ENCODE measurements around the gene DNAJB11. TPM values are rescaled to one million over a fixed set of nuclear protein-coding genes. Genes with fewer than 3 reads are reported as not detected.

Gene DNAJB11
- total RNA-seq, 4 donors from 2014 or later: 22.9 to 42.1 (median 25.0) TPM

DNA sequence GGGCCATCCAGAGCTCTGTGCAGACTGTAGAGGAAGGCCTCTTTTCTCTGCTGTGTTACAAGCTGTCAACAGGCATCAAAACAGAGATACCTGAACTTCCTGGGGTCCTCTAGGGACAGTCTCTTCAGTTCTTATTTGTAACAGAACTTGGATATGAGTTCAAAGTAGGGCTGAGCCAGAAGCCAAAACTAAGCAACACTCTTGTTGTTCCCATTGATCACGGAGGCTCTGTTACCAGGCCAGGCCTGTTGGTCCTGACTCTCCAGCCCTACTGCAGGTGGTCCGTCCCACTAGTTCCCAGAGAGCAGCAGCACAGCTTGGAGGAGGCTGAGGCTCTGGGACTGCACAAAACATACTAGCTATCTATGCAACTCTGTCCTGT, 29.3 kb downstream of the DNAJB11 start:
- TF ChIP-seq, protein P1, sequence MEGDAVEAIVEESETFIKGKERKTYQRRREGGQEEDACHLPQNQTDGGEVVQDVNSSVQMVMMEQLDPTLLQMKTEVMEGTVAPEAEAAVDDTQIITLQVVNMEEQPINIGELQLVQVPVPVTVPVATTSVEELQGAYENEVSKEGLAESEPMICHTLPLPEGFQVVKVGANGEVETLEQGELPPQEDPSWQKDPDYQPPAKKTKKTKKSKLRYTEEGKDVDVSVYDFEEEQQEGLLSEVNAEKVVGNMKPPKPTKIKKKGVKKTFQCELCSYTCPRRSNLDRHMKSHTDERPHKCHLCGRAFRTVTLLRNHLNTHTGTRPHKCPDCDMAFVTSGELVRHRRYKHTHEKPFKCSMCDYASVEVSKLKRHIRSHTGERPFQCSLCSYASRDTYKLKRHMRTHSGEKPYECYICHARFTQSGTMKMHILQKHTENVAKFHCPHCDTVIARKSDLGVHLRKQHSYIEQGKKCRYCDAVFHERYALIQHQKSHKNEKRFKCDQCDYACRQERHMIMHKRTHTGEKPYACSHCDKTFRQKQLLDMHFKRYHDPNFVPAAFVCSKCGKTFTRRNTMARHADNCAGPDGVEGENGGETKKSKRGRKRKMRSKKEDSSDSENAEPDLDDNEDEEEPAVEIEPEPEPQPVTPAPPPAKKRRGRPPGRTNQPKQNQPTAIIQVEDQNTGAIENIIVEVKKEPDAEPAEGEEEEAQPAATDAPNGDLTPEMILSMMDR (IDR thresholded peaks at IDR 0.05): no peak
- TF ChIP-seq EP300 (IDR thresholded peaks at IDR 0.05) (no peak), POLR2A (IDR thresholded peaks at IDR 0.05; ENCODE audit: low read depth) (no peak)
- intact Hi-C loops (cut with DNase I): no loop called here
- 95% methylated on average over 2 of the region's 2 CpGs for WGBS
- H3K27me3 ChIP-seq: peaks cover 0 to 6% (median 0%) of the 10 kb centered on the region in 4 donors
- peaks cover 0 to 9% (median 0%) of the 10 kb centered on the region in 4 donors for H3K4me1 ChIP-seq
- DNase-seq (ENCODE audit: extremely low spot score): no peak
- H3K27ac ChIP-seq (replicated peaks in 1 of 4): no peak overlapping the region
- H3K4me3 ChIP-seq: no peak overlapping the region
- no peaks in the 10 kb centered on the region for H3K36me3 ChIP-seq
- H3K9me3 ChIP-seq: no peaks in the 10 kb centered on the region

DNA sequence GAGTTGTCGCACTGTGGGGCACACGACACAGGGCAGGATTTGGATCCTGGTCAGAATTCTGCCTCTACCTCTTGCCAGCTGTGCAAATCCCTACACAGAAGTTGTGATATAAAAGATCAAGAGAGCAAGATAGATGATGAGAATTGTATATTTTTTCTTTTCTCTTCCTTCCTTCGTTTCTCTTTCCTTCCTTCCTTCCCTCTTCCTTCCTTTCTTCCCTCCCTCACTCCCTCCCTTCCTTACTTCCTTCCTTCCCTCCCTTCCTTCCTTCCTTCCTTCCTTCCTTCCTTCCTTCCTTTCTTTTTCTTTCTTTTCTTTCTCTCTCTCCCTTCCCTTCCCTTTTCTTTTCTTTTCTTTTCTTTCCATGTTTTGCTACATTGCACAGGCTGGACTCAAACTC, 30.4 kb downstream of the DNAJB11 start:
- Histone ChIP-seq H3K36me3 (no peaks in the 10 kb centered on the region), H3K9me3 (no peaks in the 10 kb centered on the region), H3K4me3 (no peak overlapping the region), H3K27me3 (peaks cover 0 to 6% (median 0%) of the 10 kb centered on the region in 4 donors), H3K27ac (replicated peaks in 1 of 4) (no peak overlapping the region), H3K4me1 (peaks cover 0 to 9% (median 0%) of the 10 kb centered on the region in 4 donors)
- intact Hi-C loops (cut with DNase I): no loop called here
- WGBS: 65% methylated on average over 3 of the region's 3 CpGs
- TF ChIP-seq POLR2A (IDR thresholded peaks at IDR 0.05; ENCODE audit: low read depth): no peak
- TF ChIP-seq, protein P1 (IDR thresholded peaks at IDR 0.05): no peak
- no peak for DNase-seq (ENCODE audit: extremely low spot score)

DNA sequence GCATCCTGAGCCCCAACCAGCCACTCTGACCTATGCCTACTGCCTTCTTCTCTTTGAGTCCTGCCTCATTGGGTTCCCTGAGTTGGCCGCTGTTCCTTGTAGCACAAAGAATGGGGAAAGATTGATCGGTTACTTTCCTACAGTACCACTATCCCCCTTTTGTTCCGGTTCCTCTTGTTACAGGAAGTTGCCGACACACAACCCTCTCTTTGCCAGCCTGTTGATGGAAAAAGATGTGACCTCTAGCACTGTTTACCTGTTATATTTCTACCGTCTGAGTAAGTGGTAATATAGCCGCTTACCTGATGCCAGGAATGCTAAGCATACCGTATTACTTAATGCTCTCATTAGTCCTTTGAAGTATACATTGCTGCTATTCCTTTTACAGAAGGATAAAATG, 32.6 kb downstream of the DNAJB11 start:
- TF ChIP-seq POLR2A (IDR thresholded peaks at IDR 0.05; ENCODE audit: low read depth): no peak
- TF ChIP-seq EP300 (IDR thresholded peaks at IDR 0.05): no peak
- no peak for TF ChIP-seq POLR2AphosphoS5 (IDR thresholded peaks at IDR 0.05)
- TF ChIP-seq, protein P1 (IDR thresholded peaks at IDR 0.05): no peak
- DNase-seq (ENCODE audit: extremely low spot score): no peak

DNA sequence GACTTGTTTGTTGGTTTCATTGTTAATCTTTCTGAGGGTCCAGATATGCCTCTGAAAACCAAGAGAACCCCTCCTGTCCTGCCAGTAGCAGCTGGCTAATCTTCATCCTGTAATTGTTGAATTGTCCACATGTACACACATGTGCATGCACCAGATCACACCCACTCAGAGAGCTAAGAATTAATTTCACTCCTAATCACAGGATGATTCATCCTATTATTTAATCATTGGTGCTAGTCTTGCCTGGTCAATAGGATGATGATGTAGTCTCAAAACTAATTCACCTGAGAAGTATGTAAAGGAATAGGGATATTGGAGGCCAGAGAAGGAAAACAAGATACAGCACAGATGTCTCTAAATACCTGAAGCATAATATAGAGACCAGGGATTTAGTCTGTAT, 34.6 kb downstream of the DNAJB11 start:
- no peak for DNase-seq (ENCODE audit: extremely low spot score)
- Histone ChIP-seq H3K36me3 (no peaks in the 10 kb centered on the region), H3K9me3 (no peaks in the 10 kb centered on the region), H3K27ac (replicated peaks in 1 of 4) (no peak overlapping the region), H3K4me3 (no peak overlapping the region), H3K4me1 (no peaks in the 10 kb centered on the region), H3K27me3 (peaks cover 0 to 6% (median 0%) of the 10 kb centered on the region in 4 donors)
- intact Hi-C loops (cut with DNase I): no loop called here
- TF ChIP-seq POLR2AphosphoS5 (IDR thresholded peaks at IDR 0.05): no peak
- TF ChIP-seq, protein P1 (IDR thresholded peaks at IDR 0.05): no peak
- TF ChIP-seq EP300 (IDR thresholded peaks at IDR 0.05): no peak
- TF ChIP-seq POLR2A (IDR thresholded peaks at IDR 0.05; ENCODE audit: low read depth): no peak

More for the DNA sequence above, 32.6 kb downstream of the DNAJB11 start:
- no peaks in the 10 kb centered on the region for H3K36me3 ChIP-seq
- no peak overlapping the region for H3K27ac ChIP-seq (replicated peaks in 1 of 4)
- no peak overlapping the region for H3K4me3 ChIP-seq
- peaks cover 0 to 6% (median 0%) of the 10 kb centered on the region in 4 donors for H3K27me3 ChIP-seq
- intact Hi-C loops (cut with DNase I): no loop called here
- peaks cover 0 to 7% (median 0%) of the 10 kb centered on the region in 4 donors for H3K4me1 ChIP-seq
- no peaks in the 10 kb centered on the region for H3K9me3 ChIP-seq
- 81% methylated on average over 7 of the region's 7 CpGs for WGBS

All from esophagus muscularis mucosa (tissue), 4 donors.